ENCODE measurements around the gene SERPINI2. TPM values are rescaled to one million over a fixed set of nuclear protein-coding genes. Genes with fewer than 3 reads are reported as not detected.

SERPINI2 gene, protein sequence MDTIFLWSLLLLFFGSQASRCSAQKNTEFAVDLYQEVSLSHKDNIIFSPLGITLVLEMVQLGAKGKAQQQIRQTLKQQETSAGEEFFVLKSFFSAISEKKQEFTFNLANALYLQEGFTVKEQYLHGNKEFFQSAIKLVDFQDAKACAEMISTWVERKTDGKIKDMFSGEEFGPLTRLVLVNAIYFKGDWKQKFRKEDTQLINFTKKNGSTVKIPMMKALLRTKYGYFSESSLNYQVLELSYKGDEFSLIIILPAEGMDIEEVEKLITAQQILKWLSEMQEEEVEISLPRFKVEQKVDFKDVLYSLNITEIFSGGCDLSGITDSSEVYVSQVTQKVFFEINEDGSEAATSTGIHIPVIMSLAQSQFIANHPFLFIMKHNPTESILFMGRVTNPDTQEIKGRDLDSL
- total RNA-seq (under 1 TPM in 2 of 9 donors, not detected in 7; 0.11 to 0.38 TPM), polyA plus RNA-seq (under 1 TPM in 1 of 3 donors, not detected in 2; 0.10 TPM)
- long read RNA-seq, donor 1, result 0 reads
- long read RNA-seq, donor 2, result 0 reads
- long read RNA-seq, donor 3, result 0 reads
- long read RNA-seq, donor 4, result 0 reads
- long read RNA-seq, donor 5, result 0 reads
- long read RNA-seq, donor 6, result 0 reads
- long read RNA-seq, donor 7, result 0 reads
- long read RNA-seq, donor 8, result 0 reads
- long read RNA-seq, donor 9, result 0 reads
- long read RNA-seq, donor 10, result 0 reads

DNA sequence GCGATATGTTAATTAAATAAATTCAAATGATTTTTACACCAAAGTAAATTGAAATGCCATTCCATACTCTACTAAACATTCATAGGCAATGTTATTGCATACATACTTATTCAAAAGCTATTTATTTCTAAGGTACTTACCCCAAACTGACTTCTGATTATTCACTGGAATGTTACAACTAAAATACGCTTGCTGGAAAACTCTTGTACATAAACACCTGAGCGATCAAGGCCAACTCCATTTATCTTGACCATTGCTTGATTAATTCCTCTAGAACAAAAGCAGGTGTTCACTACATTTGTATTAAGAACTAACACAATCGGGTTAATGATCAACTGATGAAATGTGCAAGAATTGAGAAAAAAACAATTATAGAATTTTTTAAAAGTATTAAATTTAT lies at the start of gene SERPINI2:
Gene SERPINI2 (minus strand): TSS at position 180 of the 400 bp plus-strand sequence. CDS start 2,208 bp downstream, outside the sequence.
- H3K36me3 ChIP-seq (replicated peaks in 1 of 2), result no peaks in the 10 kb centered on the region
- no peaks in the 10 kb centered on the region for H3K9me3 ChIP-seq (replicated peaks in 1 of 3)
- no peak for TF ChIP-seq POLR2A (IDR thresholded peaks at IDR 0.05)
- TF ChIP-seq CTCF (IDR thresholded peaks at IDR 0.05), result no peak
- WGBS, 4 donors, result 62 to 77% (median 67%) methylated on average over 4 of the region's 4 CpGs
- no peak within 1 kb of the TSS for H3K27ac ChIP-seq
- no peak for DNase-seq
- H3K27me3 ChIP-seq, result no peaks in the 10 kb centered on the region
- H3K4me3 ChIP-seq, result no peak within 1 kb of the TSS
- intact Hi-C loops (cut with DNase I), result no loop called here
- no peaks in the 10 kb centered on the region for H3K4me1 ChIP-seq (replicated peaks in 1 of 2)

DNA sequence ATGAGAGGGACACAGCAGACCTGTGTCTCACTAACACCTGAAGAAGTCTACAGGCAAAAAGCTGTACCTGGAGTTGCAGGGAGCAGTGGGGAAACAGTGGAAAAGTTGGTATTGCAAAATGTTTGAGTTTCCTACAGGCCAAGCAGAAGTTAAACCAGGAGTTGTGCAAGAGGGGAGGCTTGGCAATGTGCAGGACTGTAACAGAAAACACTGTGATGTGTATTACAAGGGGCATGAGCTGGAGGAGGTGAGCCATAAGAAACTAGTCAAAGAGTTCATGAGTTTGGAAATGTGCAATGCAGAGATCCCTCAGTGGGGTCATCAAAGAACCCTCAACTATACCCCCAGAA lies 47.1 kb upstream of the SERPINI2 start:
- intact Hi-C loops (cut with DNase I), result no loop called here
- H3K27me3 ChIP-seq, result no peaks in the 10 kb centered on the region
- H3K4me1 ChIP-seq (replicated peaks in 1 of 2), result no peaks in the 10 kb centered on the region
- no peak overlapping the region for H3K4me3 ChIP-seq
- no peak for DNase-seq
- no peaks in the 10 kb centered on the region for H3K9me3 ChIP-seq (replicated peaks in 1 of 3)
- no peak for TF ChIP-seq POLR2A (IDR thresholded peaks at IDR 0.05)
- no peak for TF ChIP-seq CTCF (IDR thresholded peaks at IDR 0.05)
- no peaks in the 10 kb centered on the region for H3K36me3 ChIP-seq (replicated peaks in 1 of 2)
- H3K27ac ChIP-seq, result no peak overlapping the region

DNA sequence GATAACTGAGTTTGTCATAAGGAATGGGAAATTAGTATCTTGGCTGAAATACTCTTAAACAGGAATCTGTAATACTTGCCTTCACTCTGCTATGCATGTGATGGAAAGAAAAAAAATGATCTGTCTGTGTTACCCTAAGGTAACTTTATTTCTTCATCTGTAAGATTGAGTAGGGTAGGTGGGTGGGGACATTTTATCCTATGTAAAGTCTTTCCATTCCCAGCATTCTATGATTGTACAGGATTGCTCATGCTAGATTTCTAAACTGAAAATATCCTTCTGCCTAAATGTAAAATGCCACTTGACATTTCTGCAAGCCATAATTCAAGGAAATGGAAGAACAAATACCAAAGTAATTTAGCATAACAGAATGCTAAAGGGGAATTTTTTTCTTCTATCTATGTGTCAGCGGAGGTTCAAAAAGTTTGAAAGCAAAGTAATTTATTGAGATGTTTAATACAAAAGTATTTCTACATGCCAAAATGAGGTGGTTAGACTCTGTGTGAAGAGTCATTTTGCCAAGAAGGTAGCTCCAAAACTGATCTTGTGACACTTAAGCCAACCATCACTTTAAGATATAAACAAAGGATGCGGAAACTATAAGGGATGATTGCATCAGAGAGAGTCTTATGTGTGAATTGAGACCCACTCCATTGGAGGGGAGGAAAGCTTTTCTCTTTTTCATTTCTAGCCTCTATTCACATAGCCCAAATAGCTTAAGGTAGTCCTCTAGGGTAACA lies 46.6 kb upstream of the SERPINI2 start:
- intact Hi-C loops (cut with DNase I), result no loop called here
- no peaks in the 10 kb centered on the region for H3K4me1 ChIP-seq (replicated peaks in 1 of 2)
- H3K9me3 ChIP-seq (replicated peaks in 1 of 3), result no peaks in the 10 kb centered on the region
- H3K4me3 ChIP-seq, result no peak overlapping the region
- no peaks in the 10 kb centered on the region for H3K27me3 ChIP-seq
- DNase-seq, result no peak
- no peak overlapping the region for H3K27ac ChIP-seq
- H3K36me3 ChIP-seq (replicated peaks in 1 of 2), result no peaks in the 10 kb centered on the region
- WGBS, 4 donors, result 77 to 87% (median 83%) methylated on average over 2 of the region's 2 CpGs
- TF ChIP-seq POLR2A (IDR thresholded peaks at IDR 0.05) (no peak), CTCF (IDR thresholded peaks at IDR 0.05) (no peak)

DNA sequence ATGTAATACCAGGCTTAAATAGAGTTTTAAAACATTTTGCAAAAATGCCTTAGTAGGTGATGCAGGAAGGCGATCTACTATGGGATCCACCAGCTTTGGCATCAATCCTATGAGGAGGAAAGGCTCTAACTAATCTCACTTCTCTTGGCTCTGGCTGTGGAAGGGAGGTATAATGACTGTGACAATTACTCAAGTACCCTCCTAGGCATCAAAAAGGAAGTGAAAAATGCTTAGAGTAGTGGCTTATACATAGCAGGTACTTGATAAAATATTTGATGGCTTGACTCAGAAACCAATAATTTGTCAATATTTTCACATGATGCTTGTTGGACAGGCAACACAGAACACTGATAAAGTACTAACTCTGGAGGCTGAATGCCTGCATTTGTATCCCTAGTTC lies 34.1 kb upstream of the SERPINI2 start:
- intact Hi-C loops (cut with DNase I), result no loop called here

More for the DNA sequence above, 34.1 kb upstream of the SERPINI2 start:
- Histone ChIP-seq H3K36me3 (replicated peaks in 1 of 2) (no peaks in the 10 kb centered on the region), H3K4me3 (no peak overlapping the region), H3K27ac (no peak overlapping the region), H3K4me1 (replicated peaks in 1 of 2) (no peaks in the 10 kb centered on the region), H3K9me3 (replicated peaks in 1 of 3) (no peaks in the 10 kb centered on the region), H3K27me3 (no peaks in the 10 kb centered on the region)
- DNase-seq, result no peak
- 88 to 92% (median 92%) methylated on average over 1 of the region's 1 CpG for WGBS, 4 donors
- TF ChIP-seq CTCF (IDR thresholded peaks at IDR 0.05) (no peak), POLR2A (IDR thresholded peaks at IDR 0.05) (no peak)

Data from adrenal gland (tissue), 19 donors.